ENCODE results near the gene RPS27L. TPM values are rescaled to one million over a fixed set of nuclear protein-coding genes. Genes with fewer than 3 reads are reported as not detected.

The RPS27L gene
- total and polyA plus RNA-seq, 2 of the 8 experiments (the other 6 are each of a cell fraction or from before 2014, with no cell fraction given) = 115 to 143 TPM

DNA sequence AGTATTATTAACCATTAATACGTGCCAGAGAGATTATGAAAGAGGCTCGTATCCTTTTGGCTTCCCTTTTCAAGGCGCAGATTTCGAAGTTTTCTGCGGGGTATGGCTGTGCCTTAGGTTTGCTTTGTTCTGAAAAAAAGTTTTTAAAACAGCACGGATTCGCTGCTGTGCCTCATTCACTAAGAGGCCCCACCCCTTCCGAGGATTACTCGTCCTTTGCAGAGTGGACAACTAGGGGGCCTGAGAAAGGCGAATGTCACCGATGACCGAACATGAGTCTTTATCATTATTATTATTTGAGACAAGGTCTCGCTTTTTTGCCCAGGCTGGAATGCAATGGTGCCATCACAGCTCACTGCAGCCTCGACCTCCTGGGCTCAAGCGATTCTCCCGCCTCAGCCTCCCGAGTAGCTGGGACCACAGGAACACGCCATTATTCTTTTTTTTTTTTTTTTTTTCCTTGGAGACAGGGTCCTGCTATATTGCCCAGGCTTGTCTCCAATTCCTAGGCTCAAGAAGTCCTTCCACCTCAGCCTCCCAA, 684 bp upstream of the RPS27L start:
- Histone ChIP-seq H3K23ac (ENCODE audit: insufficient read length) (no peak overlapping the region), H3K4me2 (ENCODE audit: insufficient read depth in 1 of 2, low read depth in 2 of 2, low read length in 2 of 2) (peak overlapping the region; percentile 76 to 92), H3K56ac (replicated peaks; ENCODE audit: insufficient read length, low read depth, low read length) (peak overlapping the region; percentile 92), H2AFZ (ENCODE audit: low read length) (no peak overlapping the region), H3K27ac (ENCODE audit: low read depth, low read length) (peak overlapping the region; percentile 83; the same call in 1 of the 2 replicates), H3K23me2 (ENCODE audit: low read depth, low read length) (peaks cover 2% of the 10 kb centered on the region; the same call in 1 of the 2 replicates), H3K27me3 (replicated peaks in 1 of 4; ENCODE audit: control insufficient read depth in 3 of 4, extremely low read depth in 1 of 4, insufficient read depth in 3 of 4, low read length in 3 of 4) (no peaks in the 10 kb centered on the region), H4K8ac (ENCODE audit: extremely low read depth, insufficient read depth, low read length) (no peak overlapping the region; the same call in 1 of the 2 replicates), H4K91ac (replicated peaks; ENCODE audit: insufficient read length, low read length) (no peak overlapping the region), H4K5ac (ENCODE audit: insufficient read length, low read depth, low read length) (peak overlapping the region; percentile 18), H2BK15ac (ENCODE audit: low read length) (no peak overlapping the region), H2AK5ac (ENCODE audit: low read depth, low read length) (no peak overlapping the region), H3K9ac (replicated peaks in 1 of 4; ENCODE audit: extremely low read depth in 1 of 4, low read depth in 3 of 4, low read length in 3 of 4) (peak overlapping the region in 3 of 4 experiments; percentile 65 to 87 (median 74); a peak in 5 of 7 replicates), H3K18ac (ENCODE audit: extremely low read depth, low read length) (no peak overlapping the region; the same call in 1 of the 2 replicates), H3K4me3 (ENCODE audit: extremely low read depth in 1 of 4, insufficient read depth in 2 of 4, low read depth in 3 of 4, low read length in 4 of 4) (peak overlapping the region; percentile 90 to 97 (median 93)), H3K14ac (ENCODE audit: insufficient read length) (no peak overlapping the region), H2BK5ac (ENCODE audit: low read depth, low read length) (no peak overlapping the region; the same call in 1 of the 2 replicates), H2BK120ac (replicated peaks; ENCODE audit: low read depth, low read length) (no peak overlapping the region), H3K36me3 (ENCODE audit: control insufficient read depth in 2 of 4, insufficient read depth in 4 of 4, low read length in 3 of 4) (peaks cover 0 to 27% (median 4%) of the 10 kb centered on the region in 4 experiments; a peak in 5 of 8 replicates), H2BK12ac (ENCODE audit: low read depth, low read length) (no peak overlapping the region), H3K4ac (replicated peaks; ENCODE audit: insufficient read length, low read depth, low read length) (peak overlapping the region; percentile 8), H3K9me3 (ENCODE audit: insufficient read depth in 2 of 2, low read depth in 1 of 2, low read length in 1 of 2) (no peaks in the 10 kb centered on the region), H2BK20ac (ENCODE audit: low read length) (no peak overlapping the region), H4K20me1 (replicated peaks in 1 of 2; ENCODE audit: control insufficient read depth in 1 of 2, insufficient read depth in 2 of 2, low read length in 2 of 2) (no peaks in the 10 kb centered on the region), H3K79me1 (ENCODE audit: low read depth, low read length) (no peaks in the 10 kb centered on the region), H3K79me2 (ENCODE audit: control insufficient read depth in 1 of 2, insufficient read depth in 2 of 2, low read length in 2 of 2) (peaks cover 0 to 18% of the 10 kb centered on the region in 2 experiments; a peak in 2 of 4 replicates), H3K4me1 (replicated peaks in 1 of 4; ENCODE audit: control insufficient read depth in 3 of 4, insufficient read depth in 4 of 4, low read length in 3 of 4) (peaks cover 0 to 3% (median 0%) of the 10 kb centered on the region in 4 experiments; a peak in 1 of 7 replicates)
- CTCF ChIA-PET (ENCODE audit: partially characterized antibody) = interaction anchor here (0.7 to 0.8 kb wide), 2 partner anchors 19 to 36 kb away, joined by 3 read pairs; no protein-coding TSS in a partner anchor
- POLR2A ChIA-PET (ENCODE audit: partially characterized antibody) = interaction anchor here (0.5 to 2.0 kb wide), 15 partner anchors 9 to 255 kb away, joined by 3 to 8 read pairs (median 4); partner anchors contain the start of gene APH1B
- FAIRE-seq (no peak), DNase-seq (ENCODE audit: low read depth in 1 of 2, low spot score in 2 of 2) (peak in 1 of 2 experiments; percentile 59)
- WGBS, 2 experiments (ENCODE audit: extremely low coverage in 1 of 2, insufficient coverage in 1 of 2, insufficient read length in 1 of 2, insufficient replicate concordance in 2 of 2, low coverage in 1 of 2, low lambda C conversion rate in 2 of 2, missing lambda C conversion rate in 1 of 2) = 10% methylated on average over 13 of the region's 18 CpGs; no CpG with 5 or more reads in 1 of the 2 experiments
- TF ChIP-seq POLR2A (IDR thresholded peaks at IDR 0.05; ENCODE audit: control extremely low read depth in 1 of 2, low read depth in 2 of 2, low read length in 2 of 2) (peak in 1 of 2 experiments; percentile 60; a peak in 1 of 3 replicates), RNF2 (IDR thresholded peaks at IDR 0.05; ENCODE audit: borderline replicate concordance, low read depth, low read length, missing control alignments, poor library complexity, severe bottlenecking) (no peak), RBBP5 (IDR thresholded peaks at IDR 0.05; ENCODE audit: borderline replicate concordance, low read depth, low read length) (no peak)

Data from H1 (cell line).